Fibroblast of pulmonary artery (primary cell): Measurements from ENCODE around the gene NAA30.
A peak's percentile ranks its signal among the peaks of the same experiment; 100 is the strongest.

ENCODE experiments used
- DNase-seq: peaks from one replicate; pipeline ENCODE4 v3.0.0-alpha.2; 2010; ENCODE audit warnings: low read depth
- H3K4me3 ChIP-seq: replicated peaks from 2 replicates; pipeline ENCODE4 v1.5.1; 2011; ENCODE audit warnings: low read depth, mild to moderate bottlenecking, control low read depth, low read length, moderate library complexity
- CTCF ChIP-seq: IDR thresholded peaks from 2 replicates; pipeline ENCODE4 v1.5.1; 2011; ENCODE audit warnings: mild to moderate bottlenecking, control low read depth, low read length, inconsistent platforms; ENCODE audit errors: missing control alignments

Gene NAA30

DNA sequence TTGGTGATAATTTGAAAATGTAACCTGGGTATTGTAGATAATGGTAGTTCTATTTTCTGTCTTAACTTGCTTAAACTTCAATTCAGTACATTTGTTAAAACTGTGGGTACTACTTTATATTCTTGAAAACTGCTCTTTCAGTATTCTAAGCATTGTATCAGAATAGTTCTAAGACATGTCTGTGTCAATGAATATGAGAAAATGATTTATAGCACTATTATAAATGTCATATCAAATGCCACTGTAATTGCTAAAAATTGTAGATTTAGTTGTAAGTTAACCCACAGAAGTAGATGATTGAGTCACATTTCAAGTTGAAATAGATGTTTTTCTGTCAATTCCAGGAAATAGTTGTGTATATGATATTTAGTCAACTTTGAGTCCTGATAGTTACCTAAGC lies 2.4 kb downstream of the NAA30 start:
- DNase-seq = no peak
- peak overlapping the region; percentile 60 for H3K4me3 ChIP-seq
- TF ChIP-seq CTCF = no peak

GRCh38 chr14:57400556-57401494 lies 10.4 kb downstream of the NAA30 start:
- no peak for TF ChIP-seq CTCF
- H3K4me3 ChIP-seq = no peak overlapping the region
- no peak for DNase-seq

GRCh38 chr14:57401501-57401900 lies 11.1 kb downstream of the NAA30 start:
- H3K4me3 ChIP-seq = no peak overlapping the region

GRCh38 chr14:57402173-57402852 lies 11.9 kb downstream of the NAA30 start:
- H3K4me3 ChIP-seq = no peak overlapping the region
- DNase-seq = no peak
- no peak for TF ChIP-seq CTCF

More at GRCh38 chr14:57401501-57401900, 11.1 kb downstream of the NAA30 start:
- DNase-seq = no peak
- TF ChIP-seq CTCF = no peak

- no peak for DNase-seq
Observed at GRCh38 chr14:57403521-57403864, 13.1 kb downstream of the NAA30 start.

GRCh38 chr14:57405562-57405961 lies 15.2 kb downstream of the NAA30 start:
- DNase-seq = no peak
- no peak overlapping the region for H3K4me3 ChIP-seq
- TF ChIP-seq CTCF = no peak

More at GRCh38 chr14:57403521-57403864, 13.1 kb downstream of the NAA30 start:
- TF ChIP-seq CTCF = no peak
- no peak overlapping the region for H3K4me3 ChIP-seq

DNA sequence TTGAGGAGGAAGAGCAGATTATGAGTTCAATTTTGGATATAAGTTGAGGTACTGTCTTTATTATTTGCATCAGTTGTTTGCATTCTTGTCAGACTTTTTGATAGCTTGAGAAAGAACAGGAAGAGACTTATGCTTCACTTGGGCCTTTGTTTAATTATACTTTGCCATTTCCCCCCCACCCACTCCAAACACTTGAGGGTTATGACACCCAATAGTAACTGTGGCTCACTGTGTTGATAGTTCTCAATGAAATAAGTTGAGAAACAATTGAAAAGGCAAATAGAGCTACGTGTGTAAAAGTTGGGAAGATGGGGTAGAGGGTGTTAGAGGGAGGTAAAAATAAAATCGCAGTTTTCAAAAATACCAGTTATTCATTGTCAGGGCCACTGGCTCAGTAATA lies 17.7 kb downstream of the NAA30 start:
- DNase-seq = no peak
- H3K4me3 ChIP-seq = no peak overlapping the region
- no peak for TF ChIP-seq CTCF
